OCI-LY7 (cell line): Measurements from ENCODE around the gene CHST11.

Experiments
- EZH2phosphoT487 ChIP-seq: fragments of 200-600 bp; sonication (generic); IDR thresholded peaks from 2 replicates; pipeline ENCODE4 v1.6.1; 2018; ENCODE audit warnings: low read depth, borderline replicate concordance, mild to moderate bottlenecking, mixed run types, antibody characterized with exemption, low read length, moderate library complexity, mixed read lengths
- TF ChIP-seq, protein P1 (sequence below): fragments of 200-600 bp; sonication (generic); conservative IDR thresholded peaks from 2 replicates; pipeline ENCODE4 v1.5.1; 2014; ENCODE audit warnings: mild to moderate bottlenecking, antibody characterized with exemption, low read length, moderate library complexity, mixed read lengths

DNA sequence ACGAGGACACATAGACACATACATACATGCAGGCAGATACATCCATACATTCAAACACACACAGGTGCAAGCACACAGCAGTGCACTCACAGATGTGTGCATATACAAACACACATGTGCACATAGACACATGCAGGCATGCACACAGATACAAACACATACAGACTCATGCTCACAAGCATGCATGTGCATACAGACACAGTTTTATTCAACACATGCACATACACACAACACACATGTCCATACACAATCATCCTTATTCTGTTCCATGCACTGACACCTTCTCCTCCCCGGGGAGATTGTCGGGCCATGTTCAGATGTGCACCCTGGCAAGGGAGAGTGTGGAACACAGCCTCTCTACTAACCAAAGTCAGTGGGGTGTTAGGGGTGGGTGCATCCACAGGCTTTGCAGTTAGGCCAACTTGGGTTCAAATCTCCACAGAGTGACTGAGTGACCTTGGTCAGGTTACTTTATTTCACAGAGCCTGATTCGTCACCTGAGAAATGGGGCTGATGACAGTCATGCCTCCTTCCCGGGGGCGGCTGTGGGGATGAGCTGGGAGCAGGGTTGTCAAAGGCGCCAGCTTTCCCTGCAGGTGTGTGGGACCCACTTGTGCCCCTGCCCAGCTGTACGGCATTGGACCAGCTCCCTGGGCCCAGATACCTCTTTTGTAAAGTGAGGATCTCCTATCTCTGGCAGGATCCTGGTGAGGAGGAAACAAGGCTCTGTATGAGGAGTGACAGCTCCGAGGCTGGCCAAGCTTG lies 251.2 kb downstream of the CHST11 start:
- TF ChIP-seq, protein P1, sequence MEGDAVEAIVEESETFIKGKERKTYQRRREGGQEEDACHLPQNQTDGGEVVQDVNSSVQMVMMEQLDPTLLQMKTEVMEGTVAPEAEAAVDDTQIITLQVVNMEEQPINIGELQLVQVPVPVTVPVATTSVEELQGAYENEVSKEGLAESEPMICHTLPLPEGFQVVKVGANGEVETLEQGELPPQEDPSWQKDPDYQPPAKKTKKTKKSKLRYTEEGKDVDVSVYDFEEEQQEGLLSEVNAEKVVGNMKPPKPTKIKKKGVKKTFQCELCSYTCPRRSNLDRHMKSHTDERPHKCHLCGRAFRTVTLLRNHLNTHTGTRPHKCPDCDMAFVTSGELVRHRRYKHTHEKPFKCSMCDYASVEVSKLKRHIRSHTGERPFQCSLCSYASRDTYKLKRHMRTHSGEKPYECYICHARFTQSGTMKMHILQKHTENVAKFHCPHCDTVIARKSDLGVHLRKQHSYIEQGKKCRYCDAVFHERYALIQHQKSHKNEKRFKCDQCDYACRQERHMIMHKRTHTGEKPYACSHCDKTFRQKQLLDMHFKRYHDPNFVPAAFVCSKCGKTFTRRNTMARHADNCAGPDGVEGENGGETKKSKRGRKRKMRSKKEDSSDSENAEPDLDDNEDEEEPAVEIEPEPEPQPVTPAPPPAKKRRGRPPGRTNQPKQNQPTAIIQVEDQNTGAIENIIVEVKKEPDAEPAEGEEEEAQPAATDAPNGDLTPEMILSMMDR, result no peak
- TF ChIP-seq EZH2phosphoT487, result no peak
